Upper lobe of left lung (tissue), 6 donors: ENCODE results near the gene ADIRF. TPM values are rescaled to one million over a fixed set of nuclear protein-coding genes. Genes with fewer than 3 reads are reported as not detected.
"Not testable (repeated sequence)": the region's sequence is repeated elsewhere in the genome, so short reads cannot be mapped to it uniquely, and the experiment has no call there.

Source experiments
- ATAC-seq, 2 donors: fragments of 200-7000 bp; cut with Tn5 transposase; one replicate each; pipeline ENCODE4 v1.9.1; 2022; ENCODE audit warnings: mild to moderate bottlenecking in 2 of 2, moderate library complexity in 2 of 2; ENCODE audit not compliant: low FRiP score in 2 of 2
- DNase-seq, 2 donors: peaks; one replicate each; pipeline ENCODE4 v3.0.0-alpha.2; 2019 to 2020
- H3K27ac ChIP-seq, 4 donors: fragments of 200-600 bp; sonication (generic); one replicate each; pipeline ENCODE4 v1.5.1; 2016 to 2019
- H3K27me3 ChIP-seq, 4 donors: fragments of 200-600 bp; sonication (generic); one replicate each; pipeline ENCODE4 v1.5.1; 2017 to 2019
- H3K36me3 ChIP-seq, 4 donors: fragments of 200-600 bp; sonication (generic); one replicate each; pipeline ENCODE4 v1.5.1; 2016 to 2019
- H3K4me1 ChIP-seq, 4 donors: fragments of 200-600 bp; sonication (generic); one replicate each; pipeline ENCODE4 v1.5.1; 2018 to 2019
- H3K4me3 ChIP-seq, 4 donors: fragments of 200-600 bp; sonication (generic); one replicate each; pipeline ENCODE4 v1.5.1; 2017 to 2019; ENCODE audit warnings: mild to moderate bottlenecking in 2 of 4, moderate library complexity in 1 of 4
- H3K9me3 ChIP-seq, 4 donors: fragments of 200-600 bp; sonication (generic); one replicate each; pipeline ENCODE4 v1.5.1; 2018 to 2019
- CTCF ChIP-seq, 6 experiments: fragments of 450-650 bp in 4 of 6; fragments of 200-600 bp in 2 of 6; sonication (generic) in 2 of 6; IDR thresholded peaks; one replicate each; pipeline ENCODE4 v1.5.1; 2016 to 2019; ENCODE audit warnings: antibody characterized with exemption in 6 of 6
- EP300 ChIP-seq, 4 donors: sonication (generic); formaldehyde crosslinking; IDR thresholded peaks; one replicate each; pipeline ENCODE4 v1.5.1; 2017; ENCODE audit warnings: antibody characterized with exemption in 4 of 4, control low read depth in 2 of 4
- POLR2A ChIP-seq, 4 donors: fragments of 450-650 bp; IDR thresholded peaks; one replicate each; pipeline ENCODE4 v1.5.1; 2016 to 2017; ENCODE audit warnings: antibody characterized with exemption in 4 of 4, mild to moderate bottlenecking in 2 of 4
- POLR2AphosphoS5 ChIP-seq, 2 donors: sonication (generic); formaldehyde crosslinking; IDR thresholded peaks; one replicate each; pipeline ENCODE4 v1.5.1; 2017; ENCODE audit warnings: antibody characterized with exemption in 2 of 2
- WGBS, 2 donors: methylation state at CpG; one replicate each; pipeline ENCODE4 v1.1.5; 2017 to 2018; 5-methylcytosine and 5-hydroxymethylcytosine counted together
- total RNA-seq, 6 donors: library from RNA; depleted of rRNA in 4 of 6; stranded (reverse); fragments of >200 nt in 4 of 6; gene quantifications; one replicate each; pipeline versions ENCODE4 v1.1.0 to v1.2.1, GENCODE V29; 2016 to 2021
- donor health status: DM: no; HTN: no; CAD: no; lungs with moderate emphysema.
- donor health status: DM: no; HTN: yes; CAD: no; lungs with severe emphysema.

Gene ADIRF
- total RNA-seq, 6 donors from 2014 or later: 51.3 to 202 (median 164) TPM

DNA sequence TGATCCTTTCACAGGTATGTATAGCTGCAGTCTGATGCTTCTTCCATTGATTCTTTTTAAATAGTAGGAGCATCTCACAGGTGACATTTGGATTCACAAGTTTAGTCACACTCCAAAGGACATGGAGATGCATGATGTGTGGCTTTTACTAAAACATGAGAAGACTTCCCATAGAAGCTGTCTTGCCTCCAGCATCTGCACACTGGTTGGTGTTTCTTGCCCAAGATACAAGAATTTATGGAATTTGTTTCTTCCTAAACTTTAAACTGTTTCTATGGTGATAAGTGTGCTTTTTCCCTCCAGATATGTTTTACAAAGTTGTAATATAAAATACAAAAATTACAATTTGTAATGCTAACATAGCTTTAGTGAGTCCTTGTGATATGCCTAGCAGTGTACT, 24.2 kb downstream of the ADIRF start:
- no peak for DNase-seq
- no peaks in the 10 kb centered on the region for H3K4me1 ChIP-seq
- no peaks in the 10 kb centered on the region for H3K27me3 ChIP-seq
- no peak overlapping the region for H3K4me3 ChIP-seq
- no peak for ATAC-seq
- no peaks in the 10 kb centered on the region for H3K9me3 ChIP-seq
- no peak for TF ChIP-seq EP300 (IDR thresholded peaks at IDR 0.05)
- peaks cover 0 to 32% (median 0%) of the 10 kb centered on the region in 4 donors for H3K36me3 ChIP-seq
- H3K27ac ChIP-seq: no peak overlapping the region

- ATAC-seq (no peak), DNase-seq (no peak)
- H3K27me3 ChIP-seq: no peaks in the 10 kb centered on the region
- no peaks in the 10 kb centered on the region for H3K9me3 ChIP-seq
- no peak overlapping the region for H3K27ac ChIP-seq
- H3K4me3 ChIP-seq: no peak overlapping the region
- H3K36me3 ChIP-seq: peaks cover 0 to 32% (median 0%) of the 10 kb centered on the region in 4 donors
- TF ChIP-seq EP300 (IDR thresholded peaks at IDR 0.05) (no peak), POLR2A (IDR thresholded peaks at IDR 0.05) (no peak), POLR2AphosphoS5 (IDR thresholded peaks at IDR 0.05) (no peak), CTCF (IDR thresholded peaks at IDR 0.05) (no peak)
- 84% methylated on average over 2 of the region's 2 CpGs for WGBS, 2 donors
- H3K4me1 ChIP-seq: no peaks in the 10 kb centered on the region
These were observed 24.6 kb downstream of the ADIRF start for GRCh38 chr10:86992929-86993328.

DNA sequence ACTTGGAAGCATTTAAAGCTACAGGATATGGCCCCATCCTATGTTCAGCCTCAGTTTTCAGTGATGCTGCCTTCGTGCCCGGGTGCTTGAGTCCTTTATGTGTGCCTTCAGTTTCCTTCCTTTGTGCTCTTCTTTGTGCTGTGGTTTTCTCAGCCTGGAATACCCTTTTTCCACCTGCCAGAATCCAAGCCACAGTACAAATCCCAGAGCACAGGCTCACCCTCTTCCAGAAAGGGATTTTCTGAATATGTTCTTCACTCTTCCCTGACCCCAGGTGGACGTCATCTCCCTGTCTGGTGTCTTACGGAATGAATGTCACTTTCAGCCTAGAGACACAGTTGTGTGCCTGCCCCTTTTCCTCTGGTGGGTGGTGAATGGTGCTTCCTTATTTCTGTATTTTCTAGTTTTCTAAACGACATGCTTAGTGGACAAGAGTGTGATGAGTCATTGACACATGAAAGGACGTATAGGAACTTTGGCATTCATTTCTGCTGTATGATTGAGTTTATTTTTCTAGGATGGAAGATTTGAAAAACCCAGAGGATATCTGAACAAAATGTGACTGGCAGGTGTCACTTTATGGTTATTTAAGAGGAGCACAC, 31.6 kb downstream of the ADIRF start:
- WGBS, 2 donors: 46 to 67% methylated on average over 6 of the region's 6 CpGs
- ATAC-seq: peak in 1 of 2 donors; percentile 44
- H3K9me3 ChIP-seq, H3K4me1 ChIP-seq, H3K4me3 ChIP-seq, DNase-seq, H3K27me3 ChIP-seq: not testable (repeated sequence)
- Histone ChIP-seq H3K36me3 (peaks cover 0 to 25% (median 0%) of the 10 kb centered on the region in 4 donors), H3K27ac (peak overlapping the region in 1 of 4 donors; percentile 33)
- TF ChIP-seq EP300 (IDR thresholded peaks at IDR 0.05) (peak in 1 of 4 donors; percentile 17), POLR2A (IDR thresholded peaks at IDR 0.05) (peak in 1 of 4 donors; percentile 45)

DNA sequence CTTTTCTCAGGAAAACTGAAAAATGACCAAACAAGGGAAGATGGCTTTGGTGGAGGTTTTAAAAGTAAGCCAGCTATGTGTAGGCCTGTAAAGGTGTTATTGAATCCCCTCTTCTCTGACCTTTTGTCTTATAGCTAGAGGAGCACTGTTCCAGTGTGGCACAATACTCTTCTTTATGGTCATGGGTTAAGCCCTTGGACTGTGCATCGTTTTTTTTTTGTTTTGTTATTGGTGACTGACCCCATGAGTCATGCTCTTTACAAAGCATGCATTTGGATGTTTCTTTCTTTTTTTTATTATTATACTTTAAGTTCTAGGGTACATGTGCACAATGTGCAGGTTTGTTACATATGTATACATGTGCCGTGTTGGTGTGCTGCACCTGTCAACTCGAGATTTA, 32.2 kb downstream of the ADIRF start:
- no peak for TF ChIP-seq POLR2AphosphoS5 (IDR thresholded peaks at IDR 0.05)
- no peak for TF ChIP-seq POLR2A (IDR thresholded peaks at IDR 0.05)
- no peak for TF ChIP-seq EP300 (IDR thresholded peaks at IDR 0.05)
- TF ChIP-seq CTCF (IDR thresholded peaks at IDR 0.05): no peak
- peak overlapping the region in 1 of 4 donors; percentile 33 for H3K27ac ChIP-seq
- no peaks in the 10 kb centered on the region for H3K27me3 ChIP-seq
- no peak for ATAC-seq
- 78 to 79% methylated on average over 3 of the region's 3 CpGs for WGBS, 2 donors
- H3K36me3 ChIP-seq: peaks cover 0 to 23% (median 0%) of the 10 kb centered on the region in 4 donors
- H3K9me3 ChIP-seq: no peaks in the 10 kb centered on the region
- no peak for DNase-seq
- H3K4me3 ChIP-seq: no peak overlapping the region
- no peaks in the 10 kb centered on the region for H3K4me1 ChIP-seq

GRCh38 chr10:87007124-87007523, 38.8 kb downstream of the ADIRF start:
- not testable (repeated sequence) for H3K27ac ChIP-seq, H3K4me3 ChIP-seq, DNase-seq, H3K36me3 ChIP-seq, H3K9me3 ChIP-seq, H3K27me3 ChIP-seq, ATAC-seq, H3K4me1 ChIP-seq
- 58% methylated on average over 1 of the region's 1 CpG; no CpG with 5 or more reads in 1 of the 2 donors for whole genome bisulfite sequencing, 2 donors

- not testable (repeated sequence) for H3K4me1 ChIP-seq, H3K27me3 ChIP-seq, H3K9me3 ChIP-seq, DNase-seq, ATAC-seq, H3K36me3 ChIP-seq, H3K27ac ChIP-seq, H3K4me3 ChIP-seq
- 76 to 79% methylated on average over 5 to 6 of the region's 6 CpGs for WGBS, 2 donors
These were observed 39.4 kb downstream of the ADIRF start for GRCh38 chr10:87007674-87008073.

DNA sequence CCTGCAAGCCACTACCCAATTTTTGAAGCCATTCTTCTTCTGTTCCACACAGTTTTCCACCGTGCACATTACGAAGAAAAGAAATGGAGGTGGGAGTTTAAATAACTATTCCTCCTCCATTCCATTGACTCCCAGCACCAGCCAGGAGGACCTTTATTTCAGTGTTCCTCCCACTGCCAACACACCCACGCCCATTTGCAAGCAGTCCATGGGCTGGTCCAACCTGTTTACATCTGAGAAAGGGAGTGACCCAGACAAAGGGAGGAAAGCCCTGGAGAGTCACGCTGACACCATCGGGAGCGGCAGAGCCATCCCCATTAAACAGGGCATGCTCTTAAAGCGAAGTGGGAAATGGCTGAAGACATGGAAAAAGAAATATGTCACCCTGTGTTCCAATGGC, 40.0 kb downstream of the ADIRF start:
- not testable (repeated sequence) for H3K9me3 ChIP-seq, DNase-seq, H3K27ac ChIP-seq, H3K27me3 ChIP-seq, H3K36me3 ChIP-seq, H3K4me3 ChIP-seq, H3K4me1 ChIP-seq, ATAC-seq
- 85 to 93% methylated on average over 7 of the region's 7 CpGs for WGBS, 2 donors

DNA sequence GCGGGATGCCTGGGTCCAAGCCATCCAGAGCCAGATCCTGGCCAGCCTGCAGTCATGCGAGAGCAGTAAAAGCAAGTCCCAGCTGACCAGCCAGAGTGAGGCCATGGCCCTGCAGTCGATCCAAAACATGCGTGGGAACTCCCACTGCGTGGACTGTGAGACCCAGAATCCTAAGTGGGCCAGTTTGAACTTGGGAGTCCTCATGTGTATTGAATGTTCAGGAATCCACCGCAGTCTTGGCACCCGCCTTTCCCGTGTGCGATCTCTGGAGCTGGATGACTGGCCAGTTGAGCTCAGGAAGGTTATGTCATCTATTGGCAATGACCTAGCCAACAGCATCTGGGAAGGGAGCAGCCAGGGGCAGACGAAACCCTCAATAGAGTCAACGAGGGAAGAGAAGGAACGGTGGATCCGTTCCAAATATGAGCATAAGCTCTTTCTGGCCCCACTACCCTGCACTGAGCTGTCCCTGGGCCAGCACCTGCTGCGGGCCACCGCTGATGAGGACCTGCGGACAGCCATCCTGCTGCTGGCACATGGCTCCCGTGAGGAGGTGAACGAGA, 40.9 kb downstream of the ADIRF start:
- H3K9me3 ChIP-seq, H3K36me3 ChIP-seq, H3K27ac ChIP-seq, H3K27me3 ChIP-seq, H3K4me3 ChIP-seq, ATAC-seq, H3K4me1 ChIP-seq: not testable (repeated sequence)
- WGBS, 2 donors: 95 to 96% methylated on average over 11 to 17 of the region's 18 CpGs
- DNase-seq: peak in 1 of 2 donors; percentile 43

DNA sequence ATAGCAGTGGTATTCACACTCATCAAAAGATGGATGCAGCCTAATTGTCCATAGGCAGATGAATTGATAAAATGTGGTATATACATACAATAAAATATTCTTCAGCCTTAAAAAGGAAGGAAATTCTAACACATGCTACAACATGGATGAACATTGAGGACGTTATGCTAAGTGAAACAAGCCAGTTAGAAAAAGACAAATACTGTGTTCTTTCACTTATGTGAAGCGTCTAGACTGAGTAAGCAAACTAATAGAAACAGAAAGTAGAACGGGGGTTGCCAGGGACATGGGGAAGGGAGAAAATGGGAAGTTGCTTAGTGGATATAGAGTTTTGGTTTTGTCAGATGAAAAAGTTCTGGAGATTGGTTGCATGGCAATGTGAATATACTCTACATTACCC, 45.2 kb downstream of the ADIRF start:
- not testable (repeated sequence) for H3K36me3 ChIP-seq, ATAC-seq, H3K4me1 ChIP-seq, DNase-seq, H3K4me3 ChIP-seq, H3K9me3 ChIP-seq, H3K27me3 ChIP-seq, H3K27ac ChIP-seq
- WGBS, 2 donors: 23 to 24% methylated on average over 3 of the region's 3 CpGs

- H3K4me1 ChIP-seq, H3K36me3 ChIP-seq, H3K9me3 ChIP-seq, ATAC-seq, DNase-seq, H3K27ac ChIP-seq, H3K4me3 ChIP-seq, H3K27me3 ChIP-seq: not testable (repeated sequence)
- WGBS, 2 donors: 76 to 80% methylated on average over 10 of the region's 10 CpGs
These were observed 46.9 kb downstream of the ADIRF start for GRCh38 chr10:87014986-87015716.
